GM12878 (cell line): ENCODE data around the gene CCDC12. TPM values are rescaled to one million over a fixed set of nuclear protein-coding genes. Genes with fewer than 3 reads are reported as not detected.

ENCODE experiments used
- ATF7 ChIP-seq: fragments of 450-650 bp; IDR thresholded peaks from 2 replicates; pipeline ENCODE4 v1.6.1; 2016; ENCODE audit warnings: low read depth, mild to moderate bottlenecking
- BHLHE40 ChIP-seq, 2 experiments: fragments of 450-650 bp in 1 of 2; IDR thresholded peaks; 2 replicates each; pipeline ENCODE4 v1.6.1; 2011 to 2017; ENCODE audit warnings: low read depth in 2 of 2, borderline replicate concordance in 1 of 2, improper control_type of control experiment in 1 of 2, low read length in 1 of 2, mild to moderate bottlenecking in 1 of 2
- CHD4 ChIP-seq: fragments of 200-600 bp; sonication (generic); IDR thresholded peaks from 2 replicates; pipeline ENCODE4 v1.6.1; 2016; ENCODE audit warnings: mild to moderate bottlenecking
- HDAC2 ChIP-seq: fragments of 200-600 bp; sonication (generic); IDR thresholded peaks from 2 replicates; pipeline ENCODE4 v1.6.1; 2017
- KLF5 ChIP-seq: fragments of 450-650 bp; IDR thresholded peaks from 2 replicates; pipeline ENCODE4 v1.6.1; 2014; ENCODE audit warnings: mild to moderate bottlenecking; ENCODE audit not compliant: partially characterized antibody
- MYB ChIP-seq: fragments of 150-350 bp; IDR thresholded peaks from 2 replicates; pipeline ENCODE4 v1.6.1; 2014; ENCODE audit warnings: mild to moderate bottlenecking, low read depth, low read length, borderline replicate concordance
- NFYB ChIP-seq: IDR thresholded peaks from 2 replicates; pipeline ENCODE4 v1.6.1; 2011; ENCODE audit warnings: low read depth, mild to moderate bottlenecking, low read length, improper control_type of control experiment, moderate library complexity; ENCODE audit not compliant: insufficient read depth
- NR2C2 ChIP-seq: IDR thresholded peaks from 2 replicates; pipeline ENCODE4 v1.6.1; 2011; ENCODE audit warnings: borderline replicate concordance, low read depth; ENCODE audit not compliant: control insufficient read depth, insufficient read length
- SMARCA5 ChIP-seq: fragments of 450-650 bp; IDR thresholded peaks from 2 replicates; pipeline ENCODE4 v1.6.1; 2017; ENCODE audit warnings: mild to moderate bottlenecking
- SREBF1 ChIP-seq: IDR thresholded peaks from 2 replicates; pipeline ENCODE4 v1.6.1; 2012; ENCODE audit warnings: mild to moderate bottlenecking, low read length
- SRF ChIP-seq, 2 experiments: IDR thresholded peaks; 2 replicates each; pipeline ENCODE4 v1.6.1; 2011; ENCODE audit warnings: low read depth in 2 of 2, low read length in 2 of 2, mild to moderate bottlenecking in 1 of 2, moderate library complexity in 1 of 2
- STAT1 ChIP-seq: fragments of 450-650 bp; conservative IDR thresholded peaks from 2 replicates; pipeline ENCODE4 v1.6.1; 2014; ENCODE audit warnings: antibody characterized with exemption, mild to moderate bottlenecking
- STAT3 ChIP-seq: IDR thresholded peaks from 2 replicates; pipeline ENCODE4 v1.6.1; 2011; ENCODE audit warnings: low read depth, low read length, improper control_type of control experiment
- YBX1 ChIP-seq: fragments of 450-650 bp; IDR thresholded peaks from 2 replicates; pipeline ENCODE4 v1.6.1; 2016; ENCODE audit warnings: antibody characterized with exemption
- polyA plus RNA-seq, 11 experiments: library from polyadenylated mRNA; depleted of rRNA in 4 of 11; unstranded in 6 of 11; stranded (reverse) in 5 of 11; fragments of >200 nt; fragmentation: Nextera tagmentation in 4 of 11; fragmentation: Illumina TruSeq in 1 of 11; extraction: Ambion mirVana in 4 of 11; extraction: Trizol in 1 of 11; gene quantifications; 1 replicate in 1 of 11; 2 replicates in 10 of 11; pipeline versions ENCODE4 v1.2.1 to v1.2.3, GENCODE V29; 2011 to 2016; ENCODE audit warnings: inconsistent platforms in 2 of 11, missing spikeins in 2 of 11, low read depth in 1 of 11
- total RNA-seq, 4 experiments: library from RNA; depleted of rRNA in 3 of 4; stranded (reverse); fragments of >200 nt in 3 of 4; fragmentation: Illumina TruSeq in 1 of 4; extraction: Trizol in 1 of 4; gene quantifications; 2 replicates each; pipeline versions ENCODE4 v1.2.1 to v1.2.3, GENCODE V29; 2013 to 2021
- TF ChIP-seq, protein P1 (sequence below): fragments of 450-650 bp; formaldehyde crosslinking; IDR thresholded peaks from 2 replicates; pipeline ENCODE4 v1.5.0; 2022; ENCODE audit warnings: mild to moderate bottlenecking, missing genetic modification characterization
- TF ChIP-seq, protein P2 (sequence below): fragments of 450-650 bp; IDR thresholded peaks from 2 replicates; pipeline ENCODE4 v1.6.1; 2016; ENCODE audit warnings: mild to moderate bottlenecking
- TF ChIP-seq, protein P3 (sequence below): IDR thresholded peaks from 2 replicates; pipeline ENCODE4 v1.6.1; 2011; ENCODE audit warnings: borderline replicate concordance, low read depth, mild to moderate bottlenecking, moderate library complexity, mixed read lengths, low read length; ENCODE audit not compliant: insufficient read depth; ENCODE audit errors: extremely low read length
- TF ChIP-seq, protein P4 (sequence below): IDR thresholded peaks from 2 replicates; pipeline ENCODE4 v1.6.1; 2012; ENCODE audit warnings: low read length, inconsistent platforms
- TF ChIP-seq, protein P5 (sequence below): fragments of 450-650 bp; IDR thresholded peaks from 2 replicates; pipeline ENCODE4 v1.6.1; 2016; ENCODE audit warnings: mild to moderate bottlenecking

CCDC12 gene
- total and polyA plus RNA-seq, 10 of the 15 experiments (the other 5 are each of a cell fraction or from before 2014, with no cell fraction given): 9.2 to 91.4 (median 61.3) TPM

DNA sequence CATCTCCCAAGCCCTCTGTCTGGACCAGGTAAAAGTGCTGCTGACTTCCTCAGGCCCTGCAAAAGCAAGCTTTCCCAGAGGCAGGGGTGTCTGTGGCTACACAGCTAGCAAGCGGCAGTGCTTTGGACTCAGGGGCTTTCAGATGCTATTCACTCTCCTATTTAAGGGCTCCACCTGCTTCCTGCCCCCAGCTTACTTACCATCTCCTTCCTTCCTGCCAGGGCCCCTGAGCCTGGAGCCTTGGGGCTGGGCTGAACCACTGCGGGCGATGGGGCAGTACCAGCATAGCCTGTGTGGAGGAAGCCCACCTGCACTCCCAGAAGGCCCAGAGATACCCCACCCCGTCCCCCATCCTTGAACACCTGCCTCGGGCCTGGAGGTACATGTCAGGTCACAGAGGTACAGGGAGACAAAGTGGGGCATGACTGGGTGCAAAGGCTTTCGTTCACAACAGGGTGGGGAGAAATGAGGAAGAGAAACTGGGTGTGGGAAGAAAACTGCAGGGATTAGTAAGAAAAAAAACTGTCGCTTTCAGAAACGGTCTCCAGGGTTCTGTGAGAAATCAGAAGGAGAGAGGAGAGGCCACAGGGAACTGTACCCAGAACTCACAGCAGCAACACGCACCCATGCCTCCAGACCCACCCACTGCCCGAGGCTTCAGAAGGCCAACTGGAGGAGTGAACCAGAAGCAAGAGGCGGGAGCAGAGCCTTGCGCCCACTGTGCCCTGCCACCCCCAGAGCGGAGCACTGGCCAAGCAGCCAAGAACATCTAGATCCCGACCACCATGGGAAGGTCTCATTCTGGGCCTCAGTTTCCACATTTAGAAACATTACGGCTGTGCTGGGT lies 49.5 kb downstream of the CCDC12 start (continued):
- TF ChIP-seq, protein P1, sequence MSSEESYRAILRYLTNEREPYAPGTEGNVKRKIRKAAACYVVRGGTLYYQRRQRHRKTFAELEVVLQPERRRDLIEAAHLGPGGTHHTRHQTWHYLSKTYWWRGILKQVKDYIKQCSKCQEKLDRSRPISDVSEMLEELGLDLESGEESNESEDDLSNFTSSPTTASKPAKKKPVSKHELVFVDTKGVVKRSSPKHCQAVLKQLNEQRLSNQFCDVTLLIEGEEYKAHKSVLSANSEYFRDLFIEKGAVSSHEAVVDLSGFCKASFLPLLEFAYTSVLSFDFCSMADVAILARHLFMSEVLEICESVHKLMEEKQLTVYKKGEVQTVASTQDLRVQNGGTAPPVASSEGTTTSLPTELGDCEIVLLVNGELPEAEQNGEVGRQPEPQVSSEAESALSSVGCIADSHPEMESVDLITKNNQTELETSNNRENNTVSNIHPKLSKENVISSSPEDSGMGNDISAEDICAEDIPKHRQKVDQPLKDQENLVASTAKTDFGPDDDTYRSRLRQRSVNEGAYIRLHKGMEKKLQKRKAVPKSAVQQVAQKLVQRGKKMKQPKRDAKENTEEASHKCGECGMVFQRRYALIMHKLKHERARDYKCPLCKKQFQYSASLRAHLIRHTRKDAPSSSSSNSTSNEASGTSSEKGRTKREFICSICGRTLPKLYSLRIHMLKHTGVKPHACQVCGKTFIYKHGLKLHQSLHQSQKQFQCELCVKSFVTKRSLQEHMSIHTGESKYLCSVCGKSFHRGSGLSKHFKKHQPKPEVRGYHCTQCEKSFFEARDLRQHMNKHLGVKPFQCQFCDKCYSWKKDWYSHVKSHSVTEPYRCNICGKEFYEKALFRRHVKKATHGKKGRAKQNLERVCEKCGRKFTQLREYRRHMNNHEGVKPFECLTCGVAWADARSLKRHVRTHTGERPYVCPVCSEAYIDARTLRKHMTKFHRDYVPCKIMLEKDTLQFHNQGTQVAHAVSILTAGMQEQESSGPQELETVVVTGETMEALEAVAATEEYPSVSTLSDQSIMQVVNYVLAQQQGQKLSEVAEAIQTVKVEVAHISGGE (CRISPR knock-in tag): no peak
- peak; percentile 71; the same call in 1 of the 2 replicates for TF ChIP-seq SMARCA5
- no peak for TF ChIP-seq NR2C2
- TF ChIP-seq, protein P2, sequence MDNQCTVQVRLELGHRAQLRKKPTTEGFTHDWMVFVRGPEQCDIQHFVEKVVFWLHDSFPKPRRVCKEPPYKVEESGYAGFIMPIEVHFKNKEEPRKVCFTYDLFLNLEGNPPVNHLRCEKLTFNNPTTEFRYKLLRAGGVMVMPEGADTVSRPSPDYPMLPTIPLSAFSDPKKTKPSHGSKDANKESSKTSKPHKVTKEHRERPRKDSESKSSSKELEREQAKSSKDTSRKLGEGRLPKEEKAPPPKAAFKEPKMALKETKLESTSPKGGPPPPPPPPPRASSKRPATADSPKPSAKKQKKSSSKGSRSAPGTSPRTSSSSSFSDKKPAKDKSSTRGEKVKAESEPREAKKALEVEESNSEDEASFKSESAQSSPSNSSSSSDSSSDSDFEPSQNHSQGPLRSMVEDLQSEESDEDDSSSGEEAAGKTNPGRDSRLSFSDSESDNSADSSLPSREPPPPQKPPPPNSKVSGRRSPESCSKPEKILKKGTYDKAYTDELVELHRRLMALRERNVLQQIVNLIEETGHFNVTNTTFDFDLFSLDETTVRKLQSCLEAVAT: peak; percentile 81
- TF ChIP-seq KLF5: peak; percentile 45
- TF ChIP-seq YBX1: no peak
- TF ChIP-seq SRF (IDR thresholded peaks at IDR 0.05; ENCODE audit: low read depth in 2 of 2, low read length in 2 of 2): peak in 1 of 2 experiments; percentile 55; a peak in 1 of 4 replicates
- TF ChIP-seq, protein P3, sequence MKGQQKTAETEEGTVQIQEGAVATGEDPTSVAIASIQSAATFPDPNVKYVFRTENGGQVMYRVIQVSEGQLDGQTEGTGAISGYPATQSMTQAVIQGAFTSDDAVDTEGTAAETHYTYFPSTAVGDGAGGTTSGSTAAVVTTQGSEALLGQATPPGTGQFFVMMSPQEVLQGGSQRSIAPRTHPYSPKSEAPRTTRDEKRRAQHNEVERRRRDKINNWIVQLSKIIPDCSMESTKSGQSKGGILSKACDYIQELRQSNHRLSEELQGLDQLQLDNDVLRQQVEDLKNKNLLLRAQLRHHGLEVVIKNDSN: no peak
- TF ChIP-seq, protein P4, sequence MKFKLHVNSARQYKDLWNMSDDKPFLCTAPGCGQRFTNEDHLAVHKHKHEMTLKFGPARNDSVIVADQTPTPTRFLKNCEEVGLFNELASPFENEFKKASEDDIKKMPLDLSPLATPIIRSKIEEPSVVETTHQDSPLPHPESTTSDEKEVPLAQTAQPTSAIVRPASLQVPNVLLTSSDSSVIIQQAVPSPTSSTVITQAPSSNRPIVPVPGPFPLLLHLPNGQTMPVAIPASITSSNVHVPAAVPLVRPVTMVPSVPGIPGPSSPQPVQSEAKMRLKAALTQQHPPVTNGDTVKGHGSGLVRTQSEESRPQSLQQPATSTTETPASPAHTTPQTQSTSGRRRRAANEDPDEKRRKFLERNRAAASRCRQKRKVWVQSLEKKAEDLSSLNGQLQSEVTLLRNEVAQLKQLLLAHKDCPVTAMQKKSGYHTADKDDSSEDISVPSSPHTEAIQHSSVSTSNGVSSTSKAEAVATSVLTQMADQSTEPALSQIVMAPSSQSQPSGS: peak; percentile 84; the same call in 1 of the 2 replicates
- TF ChIP-seq SREBF1: no peak
- no peak for TF ChIP-seq STAT1
- TF ChIP-seq MYB: peak; percentile 95
- peak; percentile 83 for TF ChIP-seq ATF7
- peak; percentile 55 to 59; a peak in 2 of 4 replicates for TF ChIP-seq BHLHE40 (IDR thresholded peaks at IDR 0.05; ENCODE audit: borderline replicate concordance in 1 of 2, low read depth in 2 of 2, low read length in 1 of 2)
- TF ChIP-seq STAT3: no peak
- TF ChIP-seq HDAC2: 0 out of 2 replicates have a peak, but pooled peaks have one; percentile 33
- no peak for TF ChIP-seq NFYB
- no peak for TF ChIP-seq CHD4
- TF ChIP-seq, protein P5, sequence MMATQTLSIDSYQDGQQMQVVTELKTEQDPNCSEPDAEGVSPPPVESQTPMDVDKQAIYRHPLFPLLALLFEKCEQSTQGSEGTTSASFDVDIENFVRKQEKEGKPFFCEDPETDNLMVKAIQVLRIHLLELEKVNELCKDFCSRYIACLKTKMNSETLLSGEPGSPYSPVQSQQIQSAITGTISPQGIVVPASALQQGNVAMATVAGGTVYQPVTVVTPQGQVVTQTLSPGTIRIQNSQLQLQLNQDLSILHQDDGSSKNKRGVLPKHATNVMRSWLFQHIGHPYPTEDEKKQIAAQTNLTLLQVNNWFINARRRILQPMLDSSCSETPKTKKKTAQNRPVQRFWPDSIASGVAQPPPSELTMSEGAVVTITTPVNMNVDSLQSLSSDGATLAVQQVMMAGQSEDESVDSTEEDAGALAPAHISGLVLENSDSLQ: peak; percentile 58
- TF ChIP-seq, all 136 proteins: peak for 64
